HCT116 (cell line): ENCODE measurements around the gene CYBA. TPM values are rescaled to one million over a fixed set of nuclear protein-coding genes. Genes with fewer than 3 reads are reported as not detected.

Source experiments
- ATAC-seq: fragments of 200-7000 bp; cut with Tn5 transposase; 2 replicates; pipeline ENCODE4 v1.9.1; 2020; ENCODE audit warnings: mild to moderate bottlenecking, moderate library complexity
- BruUV-seq: library from RNA; stranded (reverse); fragments of 400-500 nt; replicated peaks from 2 replicates; lab custom pipeline; 2021; lab: Mats Ljungman, UMichigan
- CTCF ChIA-PET: fragments of 300-600 bp; sonication (Branson Sonifier 250); formaldehyde crosslinking; loops from one replicate; lab custom pipeline; 2021; ENCODE audit warnings: antibody characterized with exemption; lab: Charles Lee
- POLR2A ChIA-PET: fragments of 300-600, 350-600 bp; sonication (Branson Sonifier 250); formaldehyde crosslinking; loops from one replicate; lab custom pipeline; 2021; ENCODE audit warnings: antibody characterized with exemption; lab: Charles Lee
- RAD21 ChIA-PET, 2 experiments: fragments of 300-600 bp; sonication (Branson Sonifier 250); formaldehyde crosslinking; loops; one replicate each; lab custom pipeline; 2023; ENCODE audit warnings: low total read pairs in 2 of 2; ENCODE audit not compliant: uncharacterized antibody in 2 of 2, unreplicated experiment in 2 of 2, low non-redundant PET in 1 of 2; lab: Charles Lee
- DNase-seq: peaks from one replicate; pipeline ENCODE4 v3.0.0-alpha.2; 2010; ENCODE audit warnings: low read depth, low spot score
- H2AFZ ChIP-seq: fragments of 200-600 bp; shearing (Covaris generic), sonication (generic); 2 replicates; pipeline ENCODE4 v1.6.1; 2017; ENCODE audit warnings: low read depth, mixed run types, mixed read lengths, antibody characterized with exemption, low read length; ENCODE audit not compliant: poor library complexity, severe bottlenecking
- H3K27ac ChIP-seq: 2 replicates; pipeline ENCODE4 v1.5.1; 2012; ENCODE audit warnings: low read depth, low read length
- H3K27me3 ChIP-seq: fragments of 200-600 bp; sonication (generic); 2 replicates; pipeline ENCODE4 v1.6.1; 2016; ENCODE audit warnings: mixed run types, low read length, mixed read lengths; ENCODE audit not compliant: insufficient read depth
- H3K36me3 ChIP-seq, 2 experiments: fragments of 200-500 bp in 1 of 2; fragments of 200-600 bp in 1 of 2; sonication (Bioruptor generic) in 1 of 2; sonication (generic) in 1 of 2; 2 replicates each; pipeline versions ENCODE4 v1.5.1 to v1.6.1; 2014 to 2016; ENCODE audit warnings: low read length in 2 of 2, inconsistent platforms in 1 of 2, mixed read lengths in 1 of 2, mixed run types in 1 of 2; ENCODE audit not compliant: insufficient read depth in 2 of 2, control insufficient read depth in 1 of 2
- H3K4me1 ChIP-seq, 2 experiments: fragments of 200-600 bp in 1 of 2; sonication (generic) in 1 of 2; 2 replicates each; pipeline versions ENCODE4 v1.5.1 to v1.6.1; 2012 to 2017; ENCODE audit warnings: low read length in 2 of 2, inconsistent platforms in 1 of 2, mild to moderate bottlenecking in 1 of 2, mixed read lengths in 1 of 2, mixed run types in 1 of 2, moderate library complexity in 1 of 2; ENCODE audit not compliant: insufficient read depth in 2 of 2, control insufficient read depth in 1 of 2
- H3K4me2 ChIP-seq: fragments of 200-600 bp; sonication (generic); 2 replicates; pipeline ENCODE4 v1.6.1; 2017; ENCODE audit warnings: mixed run types, low read length, mixed read lengths
- H3K4me3 ChIP-seq, 2 experiments: fragments of 200-600 bp in 1 of 2; sonication (generic) in 1 of 2; replicated peaks in 1 of 2; 2 replicates each; pipeline ENCODE4 v1.5.1; 2011 to 2016; ENCODE audit warnings: low read length in 2 of 2, control low read depth in 1 of 2, low read depth in 1 of 2, mild to moderate bottlenecking in 1 of 2, mixed read lengths in 1 of 2, mixed run types in 1 of 2
- H3K79me2 ChIP-seq: fragments of 200-600 bp; sonication (generic); 2 replicates; pipeline ENCODE4 v1.6.1; 2017; ENCODE audit warnings: mild to moderate bottlenecking, mixed run types, low read length, moderate library complexity, mixed read lengths; ENCODE audit not compliant: insufficient read depth
- H3K9ac ChIP-seq: fragments of 200-600 bp; sonication (generic); 2 replicates; pipeline ENCODE4 v1.6.1; 2016; ENCODE audit warnings: low read length, mixed read lengths
- H3K9me2 ChIP-seq: fragments of 200-600 bp; sonication (generic), shearing (Covaris generic); 2 replicates; pipeline ENCODE4 v1.6.1; 2017; ENCODE audit warnings: mixed run types, mild to moderate bottlenecking, moderate library complexity; ENCODE audit not compliant: insufficient read depth
- H3K9me3 ChIP-seq, 2 experiments: fragments of 200-500 bp in 1 of 2; fragments of 200-600 bp in 1 of 2; sonication (Bioruptor generic) in 1 of 2; sonication (generic) in 1 of 2; 2 replicates each; pipeline ENCODE4 v1.6.1; 2014 to 2017; ENCODE audit warnings: low read length in 2 of 2, mixed read lengths in 2 of 2, inconsistent platforms in 1 of 2, low read depth in 1 of 2, mild to moderate bottlenecking in 1 of 2, mixed run types in 1 of 2, moderate library complexity in 1 of 2; ENCODE audit not compliant: control insufficient read depth in 1 of 2, insufficient read depth in 1 of 2
- H4K20me1 ChIP-seq: fragments of 200-600 bp; sonication (generic), shearing (Covaris generic); 2 replicates; pipeline ENCODE4 v1.6.1; 2017; ENCODE audit warnings: mixed run types, mild to moderate bottlenecking, moderate library complexity; ENCODE audit not compliant: insufficient read depth
- CEBPB ChIP-seq: IDR thresholded peaks from 2 replicates; pipeline ENCODE4 v1.6.1; 2012; ENCODE audit warnings: low read depth
- EGR1 ChIP-seq: IDR thresholded peaks from 2 replicates; pipeline ENCODE4 v1.6.1; 2012; ENCODE audit warnings: low read depth
- ELF1 ChIP-seq: IDR thresholded peaks from 2 replicates; pipeline ENCODE4 v1.6.1; 2012; ENCODE audit warnings: low read depth, borderline replicate concordance
- EZH2 ChIP-seq: fragments of 200-600 bp; sonication (generic); IDR thresholded peaks from 2 replicates; pipeline ENCODE4 v1.6.1; 2017; ENCODE audit warnings: antibody characterized with exemption, mixed run types
- EZH2phosphoT487 ChIP-seq: fragments of 200-600 bp; IDR thresholded peaks from 2 replicates; pipeline ENCODE4 v1.6.1; 2018; ENCODE audit warnings: antibody characterized with exemption, borderline replicate concordance
- SIN3A ChIP-seq: IDR thresholded peaks from 2 replicates; pipeline ENCODE4 v1.6.1; 2012; ENCODE audit warnings: low read depth
- SP1 ChIP-seq: IDR thresholded peaks from 2 replicates; pipeline ENCODE4 v1.6.1; 2012; ENCODE audit warnings: low read depth
- SRF ChIP-seq: IDR thresholded peaks from 2 replicates; pipeline ENCODE4 v1.6.1; 2012; ENCODE audit warnings: low read depth
- TCF7L2 ChIP-seq: IDR thresholded peaks from 2 replicates; pipeline ENCODE4 v1.7.0; 2011; ENCODE audit warnings: borderline replicate concordance, inconsistent platforms; ENCODE audit not compliant: insufficient read depth, insufficient read length; ENCODE audit errors: extremely low read depth
- YY1 ChIP-seq: IDR thresholded peaks from 2 replicates; pipeline ENCODE4 v1.6.1; 2011; ENCODE audit warnings: low read length, low read depth, moderate library complexity, mild to moderate bottlenecking; ENCODE audit not compliant: insufficient replicate concordance; ENCODE audit errors: extremely low read depth
- intact Hi-C: fragments of 100-400 bp; cut with micrococcal nuclease; formaldehyde crosslinking; loops from 2 replicates; pipeline ENCODE4 v1.10.0; 2022
- total RNA-seq: library from RNA; stranded (reverse); gene quantifications from one replicate; pipeline ENCODE4 v1.2.1, GENCODE V29; 2021; ENCODE audit not compliant: unreplicated experiment
- TF ChIP-seq, protein P1 (sequence below), 3 experiments: fragments of 200-600 bp in 1 of 3; sonication (generic) in 1 of 3; IDR thresholded peaks in 2 of 3; conservative IDR thresholded peaks in 1 of 3; 2 replicates each; pipeline ENCODE4 v1.5.1; 2012 to 2017; ENCODE audit warnings: low read depth in 2 of 3, low read length in 2 of 3, antibody characterized with exemption in 1 of 3, borderline replicate concordance in 1 of 3, control low read depth in 1 of 3, mild to moderate bottlenecking in 1 of 3, mixed read lengths in 1 of 3, mixed run types in 1 of 3, moderate library complexity in 1 of 3; ENCODE audit not compliant: insufficient read depth in 1 of 3
- TF ChIP-seq, protein P2 (sequence below): IDR thresholded peaks from 2 replicates; pipeline ENCODE4 v1.6.1; 2012
- TF ChIP-seq, protein P3 (sequence below): IDR thresholded peaks from 2 replicates; pipeline ENCODE4 v1.6.1; 2012
- TF ChIP-seq, protein P4 (sequence below): IDR thresholded peaks from 2 replicates; pipeline ENCODE4 v1.6.1; 2012; ENCODE audit warnings: low read depth
- TF ChIP-seq, protein P5 (sequence below): IDR thresholded peaks from 2 replicates; pipeline ENCODE4 v1.6.1; 2011; ENCODE audit warnings: mild to moderate bottlenecking, low read length, moderate library complexity; ENCODE audit not compliant: insufficient replicate concordance; ENCODE audit errors: extremely low read depth

CYBA gene
- total RNA-seq, 1 experiment from 2014 or later, result 321 TPM

DNA sequence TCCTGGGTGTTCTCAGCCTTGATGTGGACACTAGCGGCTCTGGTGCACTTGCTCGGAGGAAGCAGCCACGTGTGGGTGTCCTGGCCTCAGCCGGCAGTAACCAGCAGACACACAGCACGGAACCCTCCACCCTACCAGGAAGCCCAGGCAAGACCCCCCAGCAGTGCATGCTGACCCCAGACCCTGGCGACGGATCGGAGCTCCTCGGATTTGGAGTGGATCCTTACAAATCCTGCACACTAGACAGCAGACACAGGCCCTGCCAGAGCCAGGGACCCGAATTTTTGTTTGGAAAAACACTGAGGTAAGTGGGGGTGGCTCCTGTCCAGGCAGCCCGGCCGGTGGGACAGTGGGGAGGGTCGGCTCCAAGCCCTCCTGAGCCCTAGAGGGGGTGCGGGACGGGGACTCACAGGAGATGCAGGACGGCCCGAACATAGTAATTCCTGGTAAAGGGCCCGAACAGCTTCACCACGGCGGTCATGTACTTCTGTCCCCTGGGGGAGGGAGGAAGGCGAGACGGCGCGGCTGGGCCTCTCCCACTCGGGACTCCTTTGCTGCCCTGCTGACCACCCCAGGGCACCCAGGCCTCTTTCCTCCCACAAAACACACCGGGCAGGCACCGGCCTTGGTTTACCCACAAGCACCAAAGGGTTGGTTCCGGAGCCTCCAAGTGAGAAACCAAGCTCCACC, 4.4 kb downstream of the CYBA start:
- peaks cover 36% of the 10 kb centered on the region for H3K79me2 ChIP-seq
- no peaks in the 10 kb centered on the region for H4K20me1 ChIP-seq
- ChIA-PET POLR2A (no interaction called here), CTCF (no interaction called here), RAD21 (no interaction called here)
- intact Hi-C loops, result no loop called here
- H3K27ac ChIP-seq, result 0 out of 2 replicates have a peak overlapping the region, but pooled peaks have one; percentile 7
- peaks cover 7 to 22% of the 10 kb centered on the region in 2 experiments for H3K4me1 ChIP-seq
- no peak overlapping the region for H3K4me2 ChIP-seq
- TF ChIP-seq YY1 (no peak), TCF7L2 (no peak), EZH2phosphoT487 (no peak), EZH2 (no peak), EGR1 (no peak), CEBPB (no peak), SIN3A (no peak), ELF1 (no peak), SRF (no peak), SP1 (no peak)
- TF ChIP-seq, protein P1, sequence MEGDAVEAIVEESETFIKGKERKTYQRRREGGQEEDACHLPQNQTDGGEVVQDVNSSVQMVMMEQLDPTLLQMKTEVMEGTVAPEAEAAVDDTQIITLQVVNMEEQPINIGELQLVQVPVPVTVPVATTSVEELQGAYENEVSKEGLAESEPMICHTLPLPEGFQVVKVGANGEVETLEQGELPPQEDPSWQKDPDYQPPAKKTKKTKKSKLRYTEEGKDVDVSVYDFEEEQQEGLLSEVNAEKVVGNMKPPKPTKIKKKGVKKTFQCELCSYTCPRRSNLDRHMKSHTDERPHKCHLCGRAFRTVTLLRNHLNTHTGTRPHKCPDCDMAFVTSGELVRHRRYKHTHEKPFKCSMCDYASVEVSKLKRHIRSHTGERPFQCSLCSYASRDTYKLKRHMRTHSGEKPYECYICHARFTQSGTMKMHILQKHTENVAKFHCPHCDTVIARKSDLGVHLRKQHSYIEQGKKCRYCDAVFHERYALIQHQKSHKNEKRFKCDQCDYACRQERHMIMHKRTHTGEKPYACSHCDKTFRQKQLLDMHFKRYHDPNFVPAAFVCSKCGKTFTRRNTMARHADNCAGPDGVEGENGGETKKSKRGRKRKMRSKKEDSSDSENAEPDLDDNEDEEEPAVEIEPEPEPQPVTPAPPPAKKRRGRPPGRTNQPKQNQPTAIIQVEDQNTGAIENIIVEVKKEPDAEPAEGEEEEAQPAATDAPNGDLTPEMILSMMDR (IDR thresholded peaks at IDR 0.05 in 2 of 3, conservative IDR thresholded peaks at IDR 0.05 in 1 of 3; ENCODE audit: borderline replicate concordance in 1 of 3, insufficient read depth in 1 of 3, low read depth in 2 of 3, low read length in 2 of 3), result no peak
- TF ChIP-seq, protein P2, sequence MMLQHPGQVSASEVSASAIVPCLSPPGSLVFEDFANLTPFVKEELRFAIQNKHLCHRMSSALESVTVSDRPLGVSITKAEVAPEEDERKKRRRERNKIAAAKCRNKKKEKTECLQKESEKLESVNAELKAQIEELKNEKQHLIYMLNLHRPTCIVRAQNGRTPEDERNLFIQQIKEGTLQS, result no peak
- TF ChIP-seq, protein P3, sequence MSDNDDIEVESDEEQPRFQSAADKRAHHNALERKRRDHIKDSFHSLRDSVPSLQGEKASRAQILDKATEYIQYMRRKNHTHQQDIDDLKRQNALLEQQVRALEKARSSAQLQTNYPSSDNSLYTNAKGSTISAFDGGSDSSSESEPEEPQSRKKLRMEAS, result no peak
- TF ChIP-seq, protein P4, sequence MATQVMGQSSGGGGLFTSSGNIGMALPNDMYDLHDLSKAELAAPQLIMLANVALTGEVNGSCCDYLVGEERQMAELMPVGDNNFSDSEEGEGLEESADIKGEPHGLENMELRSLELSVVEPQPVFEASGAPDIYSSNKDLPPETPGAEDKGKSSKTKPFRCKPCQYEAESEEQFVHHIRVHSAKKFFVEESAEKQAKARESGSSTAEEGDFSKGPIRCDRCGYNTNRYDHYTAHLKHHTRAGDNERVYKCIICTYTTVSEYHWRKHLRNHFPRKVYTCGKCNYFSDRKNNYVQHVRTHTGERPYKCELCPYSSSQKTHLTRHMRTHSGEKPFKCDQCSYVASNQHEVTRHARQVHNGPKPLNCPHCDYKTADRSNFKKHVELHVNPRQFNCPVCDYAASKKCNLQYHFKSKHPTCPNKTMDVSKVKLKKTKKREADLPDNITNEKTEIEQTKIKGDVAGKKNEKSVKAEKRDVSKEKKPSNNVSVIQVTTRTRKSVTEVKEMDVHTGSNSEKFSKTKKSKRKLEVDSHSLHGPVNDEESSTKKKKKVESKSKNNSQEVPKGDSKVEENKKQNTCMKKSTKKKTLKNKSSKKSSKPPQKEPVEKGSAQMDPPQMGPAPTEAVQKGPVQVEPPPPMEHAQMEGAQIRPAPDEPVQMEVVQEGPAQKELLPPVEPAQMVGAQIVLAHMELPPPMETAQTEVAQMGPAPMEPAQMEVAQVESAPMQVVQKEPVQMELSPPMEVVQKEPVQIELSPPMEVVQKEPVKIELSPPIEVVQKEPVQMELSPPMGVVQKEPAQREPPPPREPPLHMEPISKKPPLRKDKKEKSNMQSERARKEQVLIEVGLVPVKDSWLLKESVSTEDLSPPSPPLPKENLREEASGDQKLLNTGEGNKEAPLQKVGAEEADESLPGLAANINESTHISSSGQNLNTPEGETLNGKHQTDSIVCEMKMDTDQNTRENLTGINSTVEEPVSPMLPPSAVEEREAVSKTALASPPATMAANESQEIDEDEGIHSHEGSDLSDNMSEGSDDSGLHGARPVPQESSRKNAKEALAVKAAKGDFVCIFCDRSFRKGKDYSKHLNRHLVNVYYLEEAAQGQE, result no peak
- TF ChIP-seq, protein P5, sequence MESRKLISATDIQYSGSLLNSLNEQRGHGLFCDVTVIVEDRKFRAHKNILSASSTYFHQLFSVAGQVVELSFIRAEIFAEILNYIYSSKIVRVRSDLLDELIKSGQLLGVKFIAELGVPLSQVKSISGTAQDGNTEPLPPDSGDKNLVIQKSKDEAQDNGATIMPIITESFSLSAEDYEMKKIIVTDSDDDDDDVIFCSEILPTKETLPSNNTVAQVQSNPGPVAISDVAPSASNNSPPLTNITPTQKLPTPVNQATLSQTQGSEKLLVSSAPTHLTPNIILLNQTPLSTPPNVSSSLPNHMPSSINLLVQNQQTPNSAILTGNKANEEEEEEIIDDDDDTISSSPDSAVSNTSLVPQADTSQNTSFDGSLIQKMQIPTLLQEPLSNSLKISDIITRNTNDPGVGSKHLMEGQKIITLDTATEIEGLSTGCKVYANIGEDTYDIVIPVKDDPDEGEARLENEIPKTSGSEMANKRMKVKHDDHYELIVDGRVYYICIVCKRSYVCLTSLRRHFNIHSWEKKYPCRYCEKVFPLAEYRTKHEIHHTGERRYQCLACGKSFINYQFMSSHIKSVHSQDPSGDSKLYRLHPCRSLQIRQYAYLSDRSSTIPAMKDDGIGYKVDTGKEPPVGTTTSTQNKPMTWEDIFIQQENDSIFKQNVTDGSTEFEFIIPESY, result no peak
- H3K27me3 ChIP-seq, result no peaks in the 10 kb centered on the region
- peaks cover 6 to 10% of the 10 kb centered on the region in 2 experiments; a peak in 2 of 4 replicates for H3K36me3 ChIP-seq
- no peaks in the 10 kb centered on the region for H3K9me3 ChIP-seq
- no peaks in the 10 kb centered on the region for H3K9me2 ChIP-seq
- DNase-seq, result no peak
- no peak for ATAC-seq
- BruUV-seq, result no TSS peak
- no peak overlapping the region for H3K9ac ChIP-seq
- no peak overlapping the region for H2AFZ ChIP-seq
- H3K4me3 ChIP-seq, result no peak overlapping the region
